ENCODE results near the gene CDC42EP4. TPM values are rescaled to one million over a fixed set of nuclear protein-coding genes. Genes with fewer than 3 reads are reported as not detected.

Gene CDC42EP4
- total and polyA plus RNA-seq, 9 of the 15 experiments (the other 6 are each of a cell fraction or from before 2014, with no cell fraction given): 0.65 to 20.8 (median 12.3) TPM

- TF ChIP-seq TCF7L2 (IDR thresholded peaks at IDR 0.05; ENCODE audit: low read depth, low read length) (no peak), ARID3B (CRISPR knock-in tag; IDR thresholded peaks at IDR 0.05; ENCODE audit: borderline replicate concordance) (no peak), SLC30A9 (CRISPR knock-in tag; IDR thresholded peaks at IDR 0.05) (no peak), ATF6 (CRISPR knock-in tag; IDR thresholded peaks at IDR 0.05) (no peak), SIX5 (IDR thresholded peaks at IDR 0.05; ENCODE audit: borderline replicate concordance in 1 of 2, insufficient read depth in 1 of 2, low read depth in 1 of 2, low read length in 2 of 2) (no peak), NR0B1 (IDR thresholded peaks at IDR 0.05; ENCODE audit: partially characterized antibody) (no peak), ZNF318 (IDR thresholded peaks at IDR 0.05; ENCODE audit: borderline replicate concordance in 1 of 2, low read depth in 1 of 2) (no peak), E2F6 (IDR thresholded peaks at IDR 0.05; ENCODE audit: borderline replicate concordance in 1 of 2, extremely low read depth in 1 of 2, insufficient read depth in 1 of 2, insufficient read length in 1 of 2, low read depth in 1 of 2, low read length in 1 of 2, poor library complexity in 1 of 2, severe bottlenecking in 1 of 2) (no peak), XRCC3 (IDR thresholded peaks at IDR 0.05) (no peak), TAL1 (IDR thresholded peaks at IDR 0.05) (no peak)
Measured at GRCh38 chr17:73308017-73308823, 3.6 kb downstream of the CDC42EP4 start (continued).
